HG02588 (cell line): ENCODE measurements around the gene IMMP2L.
"Not testable (repeated sequence)": the region's sequence is repeated elsewhere in the genome, so short reads cannot be mapped to it uniquely, and the experiment has no call there.

ENCODE experiments used
- ATAC-seq: cut with Tn5 transposase; IDR thresholded peaks from one replicate; pipeline ENCODE4 v1.9.1; 2021; ENCODE audit warnings: mild to moderate bottlenecking, moderate library complexity; ENCODE audit not compliant: unreplicated experiment

Gene IMMP2L

GRCh38 chr7:111090846-111091245 lies 471.4 kb downstream of the IMMP2L start, which contains the start of gene LRRN3:
Gene LRRN3 (plus strand): TSS chr7:111091127. CDS start chr7:111122773, 31,646 bp downstream.
- ATAC-seq, result no peak

- ATAC-seq, result no peak
Measured at GRCh38 chr7:111089822-111090426, 472.4 kb downstream of the IMMP2L start.

GRCh38 chr7:111088328-111088727 lies 474.0 kb downstream of the IMMP2L start:
- no peak for ATAC-seq

- ATAC-seq, result no peak
Measured at GRCh38 chr7:111086532-111086931, 475.8 kb downstream of the IMMP2L start.

GRCh38 chr7:111085356-111085755 lies 476.9 kb downstream of the IMMP2L start:
- ATAC-seq, result no peak

- peak; percentile 98 for ATAC-seq
Measured at GRCh38 chr7:111083413-111083812, 478.9 kb downstream of the IMMP2L start.

GRCh38 chr7:111082351-111082750 lies 479.9 kb downstream of the IMMP2L start:
- ATAC-seq, result no peak

GRCh38 chr7:111081546-111082267 lies 480.6 kb downstream of the IMMP2L start:
- no peak for ATAC-seq

GRCh38 chr7:111080495-111081105 lies 481.7 kb downstream of the IMMP2L start:
- ATAC-seq, result no peak

- ATAC-seq, result no peak
Measured at GRCh38 chr7:111077001-111077400, 485.3 kb downstream of the IMMP2L start.

GRCh38 chr7:111076205-111076604 lies 486.1 kb downstream of the IMMP2L start:
- no peak for ATAC-seq

GRCh38 chr7:111075498-111075897 lies 486.8 kb downstream of the IMMP2L start:
- no peak for ATAC-seq

- ATAC-seq, result no peak
Measured at GRCh38 chr7:111074748-111075146, 487.5 kb downstream of the IMMP2L start.

GRCh38 chr7:111074071-111074747 lies 488.1 kb downstream of the IMMP2L start:
- ATAC-seq, result peak; percentile 49

- ATAC-seq, result not testable (repeated sequence)
Measured at GRCh38 chr7:111072658-111073057, 489.6 kb downstream of the IMMP2L start.

- ATAC-seq, result no peak
Measured at GRCh38 chr7:111071556-111071955, 490.7 kb downstream of the IMMP2L start.

- ATAC-seq, result no peak
Measured at GRCh38 chr7:111068618-111069017, 493.7 kb downstream of the IMMP2L start.

GRCh38 chr7:111067682-111068081 lies 494.6 kb downstream of the IMMP2L start:
- no peak for ATAC-seq

GRCh38 chr7:111067251-111067650 lies 495.0 kb downstream of the IMMP2L start:
- ATAC-seq, result no peak

- no peak for ATAC-seq
Measured at GRCh38 chr7:111063166-111063565, 499.1 kb downstream of the IMMP2L start.

- ATAC-seq, result no peak
Measured at GRCh38 chr7:111059833-111060232, 502.5 kb downstream of the IMMP2L start.
